Renal cortex interstitium (tissue), 11 donors: ENCODE data around the gene SFXN1. TPM values are rescaled to one million over a fixed set of nuclear protein-coding genes. Genes with fewer than 3 reads are reported as not detected.

Experiments used
- DNase-seq, 11 donors: peaks; one replicate each; pipeline ENCODE4 v3.0.0-alpha.2; 2013; ENCODE audit warnings: low read depth in 9 of 11, low spot score in 4 of 11; ENCODE audit errors: extremely low read depth in 1 of 11
- polyA plus RNA-seq, 3 donors: library from polyadenylated mRNA; unstranded; fragments of 120-200 nt; gene quantifications; one replicate each; pipeline ENCODE4 v1.2.1, GENCODE V29; 2013; ENCODE audit not compliant: insufficient read length in 3 of 3

SFXN1 gene
- polyA plus RNA-seq, 3 donors, result 46.5 to 52.7 (median 47.0) TPM

- no peak for DNase-seq
Observed at GRCh38 chr5:175460126-175460525, 18.2 kb upstream of the SFXN1 start.

GRCh38 chr5:175460552-175460951, 17.8 kb upstream of the SFXN1 start:
- DNase-seq, result no peak

GRCh38 chr5:175461370-175461769, 17.0 kb upstream of the SFXN1 start:
- DNase-seq, result no peak

GRCh38 chr5:175463641-175464040, 14.7 kb upstream of the SFXN1 start:
- no peak for DNase-seq

- peak in 3 of 11 donors; percentile 37 to 64 (median 46) for DNase-seq
Observed at GRCh38 chr5:175464074-175464941, 14.1 kb upstream of the SFXN1 start.

- no peak for DNase-seq
Observed at GRCh38 chr5:175464942-175465233, 13.5 kb upstream of the SFXN1 start.

- DNase-seq, result no peak
Observed at GRCh38 chr5:175465282-175465681, 13.1 kb upstream of the SFXN1 start.

GRCh38 chr5:175466700-175467318, 11.6 kb upstream of the SFXN1 start:
- DNase-seq, result no peak

GRCh38 chr5:175467983-175468690, 10.2 kb upstream of the SFXN1 start:
- no peak for DNase-seq

- no peak for DNase-seq
Observed at GRCh38 chr5:175468892-175469291, 9.5 kb upstream of the SFXN1 start.

GRCh38 chr5:175469916-175470315, 8.4 kb upstream of the SFXN1 start:
- no peak for DNase-seq

- DNase-seq, result no peak
Observed at GRCh38 chr5:175470781-175471180, 7.6 kb upstream of the SFXN1 start.

- DNase-seq, result no peak
Observed at GRCh38 chr5:175471196-175471595, 7.2 kb upstream of the SFXN1 start.

GRCh38 chr5:175471628-175472027, 6.7 kb upstream of the SFXN1 start:
- DNase-seq, result no peak

- DNase-seq, result no peak
Observed at GRCh38 chr5:175472378-175472777, 6.0 kb upstream of the SFXN1 start.

GRCh38 chr5:175475248-175475647, 3.1 kb upstream of the SFXN1 start:
- no peak for DNase-seq

- no peak for DNase-seq
Observed at GRCh38 chr5:175477440-175477839, 920 bp upstream of the SFXN1 start.

GRCh38 chr5:175478008-175478383, 364 bp upstream of the SFXN1 start:
- DNase-seq, result peak in 4 of 11 donors; percentile 18 to 27 (median 22)

- no peak for DNase-seq
Observed at GRCh38 chr5:175479125-175479881, 943 bp downstream of the SFXN1 start.

- no peak for DNase-seq
Observed at GRCh38 chr5:175483337-175483736, 5.0 kb downstream of the SFXN1 start.
